GM12872 (cell line): ENCODE results near the gene PATE2.

Experiments
- CTCF ChIP-seq: IDR thresholded peaks from 3 replicates; pipeline ENCODE4 v1.5.1; 2011; ENCODE audit warnings: low read depth, mild to moderate bottlenecking, low read length, moderate library complexity; ENCODE audit not compliant: insufficient read depth

The PATE2 gene

GRCh38 chr11:125784678-125785077 lies 6.0 kb upstream of the PATE2 start:
- no peak for TF ChIP-seq CTCF

GRCh38 chr11:125777309-125777708 lies 1.3 kb downstream of the PATE2 start:
- no peak for TF ChIP-seq CTCF

GRCh38 chr11:125773516-125773915 lies 5.1 kb downstream of the PATE2 start:
- no peak for TF ChIP-seq CTCF

- no peak for TF ChIP-seq CTCF
Observed at GRCh38 chr11:125772834-125773505, 5.7 kb downstream of the PATE2 start.

GRCh38 chr11:125770583-125770982 lies 8.0 kb downstream of the PATE2 start:
- TF ChIP-seq CTCF: no peak

- no peak for TF ChIP-seq CTCF
Observed at GRCh38 chr11:125768336-125769046, 10.1 kb downstream of the PATE2 start.

- TF ChIP-seq CTCF: no peak
Observed at GRCh38 chr11:125766251-125766650, 12.4 kb downstream of the PATE2 start.
